Smooth muscle cell (in vitro differentiated cells): ENCODE measurements around the gene BID. TPM values are rescaled to one million over a fixed set of nuclear protein-coding genes. Genes with fewer than 3 reads are reported as not detected.
A peak's percentile ranks its signal among the peaks of the same experiment; 100 is the strongest.

Experiments
- DNase-seq: peaks from one replicate; lab custom pipeline; 2025; ENCODE audit not compliant: unreplicated experiment; lab: John Stamatoyannopoulos, UW
- H2AFZ ChIP-seq: fragments of 200-600 bp; sonication (generic); 2 replicates; pipeline ENCODE4 v1.6.0; 2016; ENCODE audit warnings: antibody characterized with exemption, low read depth, mild to moderate bottlenecking
- H3F3A ChIP-seq: fragments of 200-600 bp; sonication (generic); 2 replicates; pipeline ENCODE4 v1.6.0; 2017; ENCODE audit warnings: antibody characterized with exemption, low read depth
- H3K27ac ChIP-seq: fragments of 200-600 bp; sonication (generic); 2 replicates; pipeline ENCODE4 v1.5.1; 2016; ENCODE audit warnings: low read depth, mild to moderate bottlenecking
- H3K27me3 ChIP-seq: fragments of 200-600 bp; sonication (generic); 2 replicates; pipeline ENCODE4 v1.6.1; 2016; ENCODE audit warnings: low read depth, mild to moderate bottlenecking
- H3K36me3 ChIP-seq: fragments of 200-600 bp; sonication (generic); 2 replicates; pipeline ENCODE4 v1.5.1; 2016; ENCODE audit warnings: low read depth
- H3K4me1 ChIP-seq: fragments of 200-600 bp; sonication (generic); 2 replicates; pipeline ENCODE4 v1.5.1; 2016; ENCODE audit warnings: low read depth
- H3K4me2 ChIP-seq: fragments of 200-600 bp; sonication (generic); 2 replicates; pipeline ENCODE4 v1.6.0; 2016; ENCODE audit warnings: mild to moderate bottlenecking
- H3K4me3 ChIP-seq: fragments of 200-600 bp; sonication (generic); 2 replicates; pipeline ENCODE4 v1.5.1; 2016; ENCODE audit warnings: mild to moderate bottlenecking
- H3K79me2 ChIP-seq: fragments of 200-600 bp; sonication (generic); 2 replicates; pipeline ENCODE4 v1.6.0; 2016; ENCODE audit warnings: low read depth, mild to moderate bottlenecking
- H3K9ac ChIP-seq: fragments of 200-600 bp; sonication (generic); 2 replicates; pipeline ENCODE4 v1.6.0; 2016; ENCODE audit warnings: low read depth
- H3K9me3 ChIP-seq: fragments of 200-600 bp; sonication (generic); replicated peaks from 2 replicates; pipeline ENCODE4 v1.5.1; 2016; ENCODE audit warnings: low read depth
- H4K20me1 ChIP-seq: fragments of 200-600 bp; sonication (generic); 2 replicates; pipeline ENCODE4 v1.6.0; 2016; ENCODE audit warnings: low read depth
- CTCF ChIP-seq: fragments of 200-600 bp; sonication (generic); IDR thresholded peaks from 2 replicates; pipeline ENCODE4 v1.5.1; 2017; ENCODE audit warnings: borderline replicate concordance, mild to moderate bottlenecking, antibody characterized with exemption; ENCODE audit not compliant: insufficient read depth, poor library complexity, severe bottlenecking
- WGBS: methylation state at CpG from one replicate; pipeline ENCODE4 v1.1.7; 2016; ENCODE audit warnings: low lambda C conversion rate; 5-methylcytosine and 5-hydroxymethylcytosine counted together
- polyA plus RNA-seq: library from polyadenylated mRNA; unstranded; fragments of >200 nt; fragmentation: Nextera tagmentation; extraction: Ambion mirVana; gene quantifications from 2 replicates; pipeline ENCODE4 v1.2.1, GENCODE V29; 2016
- total RNA-seq: library from RNA; depleted of rRNA; stranded (reverse); fragments of >200 nt; gene quantifications from 2 replicates; pipeline ENCODE4 v1.2.3, GENCODE V29; 2014

The BID gene
- total and polyA plus RNA-seq, 2 experiments from 2014 or later: 8.1 to 26.9 TPM

- Histone ChIP-seq H3K79me2 (no peaks in the 10 kb centered on the region), H3K9ac (no peak overlapping the region), H3K4me2 (no peak overlapping the region), H3K4me1 (no peaks in the 10 kb centered on the region), H3F3A (no peaks in the 10 kb centered on the region), H3K4me3 (no peak overlapping the region), H3K27ac (no peak overlapping the region), H3K27me3 (no peaks in the 10 kb centered on the region), H3K36me3 (no peaks in the 10 kb centered on the region), H3K9me3 (no peaks in the 10 kb centered on the region), H4K20me1 (no peaks in the 10 kb centered on the region), H2AFZ (no peak overlapping the region)
- TF ChIP-seq CTCF: no peak
- WGBS: 94% methylated on average over 4 of the region's 4 CpGs
- no peak for DNase-seq
Observed at GRCh38 chr22:17761138-17761488, 13.2 kb downstream of the BID start.

GRCh38 chr22:17754233-17754925 lies 19.9 kb downstream of the BID start:
- no peaks in the 10 kb centered on the region for H3K79me2 ChIP-seq
- DNase-seq: no peak
- no peaks in the 10 kb centered on the region for H3K27me3 ChIP-seq
- H3K9ac ChIP-seq: no peak overlapping the region
- H3K4me1 ChIP-seq: no peaks in the 10 kb centered on the region
- TF ChIP-seq CTCF: peak; percentile 5
- H3K36me3 ChIP-seq: no peaks in the 10 kb centered on the region
- WGBS: 91% methylated on average over 14 of the region's 14 CpGs
- H3K4me3 ChIP-seq: no peak overlapping the region
- no peak overlapping the region for H2AFZ ChIP-seq
- no peak overlapping the region for H3K27ac ChIP-seq
- H3K4me2 ChIP-seq: no peak overlapping the region
- no peaks in the 10 kb centered on the region for H3K9me3 ChIP-seq
- H4K20me1 ChIP-seq: no peaks in the 10 kb centered on the region
- no peaks in the 10 kb centered on the region for H3F3A ChIP-seq

GRCh38 chr22:17753401-17753989 lies 20.8 kb downstream of the BID start:
- Histone ChIP-seq H2AFZ (no peak overlapping the region), H3K27me3 (no peaks in the 10 kb centered on the region), H3K4me1 (no peaks in the 10 kb centered on the region), H3K27ac (no peak overlapping the region), H3K4me3 (no peak overlapping the region), H4K20me1 (no peaks in the 10 kb centered on the region), H3K79me2 (no peaks in the 10 kb centered on the region), H3F3A (no peaks in the 10 kb centered on the region), H3K36me3 (no peaks in the 10 kb centered on the region), H3K4me2 (no peak overlapping the region), H3K9me3 (no peaks in the 10 kb centered on the region), H3K9ac (no peak overlapping the region)
- no peak for DNase-seq
- TF ChIP-seq CTCF: no peak
- 82% methylated on average over 13 of the region's 13 CpGs for WGBS

GRCh38 chr22:17751596-17751995 lies 22.7 kb downstream of the BID start:
- WGBS: 91% methylated on average over 6 of the region's 6 CpGs
- Histone ChIP-seq H3K4me1 (no peaks in the 10 kb centered on the region), H3K27ac (no peak overlapping the region), H3K27me3 (no peaks in the 10 kb centered on the region), H3K4me3 (no peak overlapping the region), H3K9ac (no peak overlapping the region), H4K20me1 (no peaks in the 10 kb centered on the region), H3K4me2 (no peak overlapping the region), H3K9me3 (no peaks in the 10 kb centered on the region), H2AFZ (no peak overlapping the region), H3K36me3 (no peaks in the 10 kb centered on the region), H3F3A (no peaks in the 10 kb centered on the region), H3K79me2 (no peaks in the 10 kb centered on the region)
- no peak for DNase-seq
- no peak for TF ChIP-seq CTCF
